Measurements from ENCODE around the gene FIGLA. TPM values are rescaled to one million over a fixed set of nuclear protein-coding genes. Genes with fewer than 3 reads are reported as not detected.

Gene FIGLA
- total RNA-seq, 1 donor from 2014 or later: not detected

DNA sequence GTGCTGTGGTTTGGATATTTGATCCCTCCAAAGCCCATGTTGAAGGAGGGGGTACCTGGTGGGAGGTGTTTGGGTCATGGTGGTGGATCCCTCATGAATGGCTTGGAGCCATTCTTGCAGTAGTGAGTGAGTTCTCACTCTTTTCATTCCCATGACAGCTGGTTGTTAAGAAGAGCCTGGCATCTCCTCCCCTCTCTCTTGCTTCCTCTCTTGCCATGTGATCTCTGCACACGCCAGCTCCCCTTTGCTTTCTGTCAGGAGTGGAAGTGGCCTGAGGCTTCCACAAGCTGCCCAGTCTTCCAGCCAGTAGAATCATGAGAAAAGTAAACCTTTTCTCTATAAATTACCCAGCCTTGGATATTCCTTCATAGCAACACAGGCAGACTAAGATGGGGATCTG is 31.0 kb downstream of the FIGLA start:
- no peaks in the 10 kb centered on the region for H3K9me3 Mint-ChIP-seq
- H3K4me1 Mint-ChIP-seq (ENCODE audit: low read depth): no peaks in the 10 kb centered on the region
- peaks cover 7% of the 10 kb centered on the region for H3K27me3 Mint-ChIP-seq (ENCODE audit: insufficient read depth)
- no peaks in the 10 kb centered on the region for H3K36me3 Mint-ChIP-seq (ENCODE audit: low read depth)
- intact Hi-C loops (cut with micrococcal nuclease): no loop called here
- no peak for DNase-seq (ENCODE audit: low spot score)
- H3K27ac Mint-ChIP-seq: no peak overlapping the region
- H3K4me3 Mint-ChIP-seq: no peak overlapping the region

DNA sequence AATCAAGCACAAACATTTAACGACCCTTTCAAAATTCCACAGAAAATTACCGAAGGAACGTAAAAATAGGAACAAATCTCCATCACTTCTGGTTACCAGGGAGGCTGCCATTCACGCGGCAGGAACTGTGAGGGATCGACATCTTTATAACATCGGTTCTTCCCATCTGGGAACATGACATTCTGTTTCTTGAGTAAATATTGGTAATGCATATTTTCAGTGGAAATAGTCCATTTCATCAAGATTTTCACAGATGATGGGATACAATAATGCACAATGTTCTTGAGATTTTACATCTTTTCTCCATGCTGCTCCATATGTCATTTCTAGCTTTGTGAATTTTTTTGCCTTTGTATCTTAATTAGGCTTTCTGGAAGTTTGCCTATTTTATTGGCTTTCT is 32.5 kb downstream of the FIGLA start:
- intact Hi-C loops (cut with micrococcal nuclease): no loop called here
- Mint-ChIP-seq H3K27me3 (ENCODE audit: insufficient read depth) (peaks cover 5% of the 10 kb centered on the region), H3K9me3 (no peaks in the 10 kb centered on the region), H3K27ac (no peak overlapping the region), H3K4me1 (ENCODE audit: low read depth) (no peaks in the 10 kb centered on the region), H3K36me3 (ENCODE audit: low read depth) (no peaks in the 10 kb centered on the region), H3K4me3 (no peak overlapping the region)
- no peak for DNase-seq (ENCODE audit: low spot score)

DNA sequence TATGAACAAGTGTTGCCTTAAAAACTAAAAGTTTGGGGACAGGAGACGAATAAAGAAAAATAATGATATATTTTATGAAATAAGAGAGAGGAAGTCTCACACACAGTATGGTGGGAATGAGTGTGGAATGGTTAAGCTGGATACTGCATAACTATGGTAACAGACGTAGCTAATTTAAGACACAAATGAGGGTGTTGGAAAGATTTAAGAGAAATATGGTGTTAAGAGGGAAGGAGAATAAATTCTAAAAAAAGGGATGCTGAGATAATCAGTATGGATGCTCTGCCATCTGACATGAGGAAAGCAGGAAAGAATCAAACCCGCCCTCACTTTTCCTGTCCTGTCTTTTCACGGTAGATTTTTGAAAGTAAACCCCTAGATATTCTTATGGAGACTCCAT is 33.1 kb downstream of the FIGLA start:
- DNase-seq (ENCODE audit: low spot score): no peak
- Mint-ChIP-seq H3K4me1 (ENCODE audit: low read depth) (no peaks in the 10 kb centered on the region), H3K27me3 (ENCODE audit: insufficient read depth) (peaks cover 5% of the 10 kb centered on the region), H3K36me3 (ENCODE audit: low read depth) (no peaks in the 10 kb centered on the region), H3K27ac (no peak overlapping the region), H3K9me3 (no peaks in the 10 kb centered on the region), H3K4me3 (no peak overlapping the region)
- intact Hi-C loops (cut with micrococcal nuclease): no loop called here

DNA sequence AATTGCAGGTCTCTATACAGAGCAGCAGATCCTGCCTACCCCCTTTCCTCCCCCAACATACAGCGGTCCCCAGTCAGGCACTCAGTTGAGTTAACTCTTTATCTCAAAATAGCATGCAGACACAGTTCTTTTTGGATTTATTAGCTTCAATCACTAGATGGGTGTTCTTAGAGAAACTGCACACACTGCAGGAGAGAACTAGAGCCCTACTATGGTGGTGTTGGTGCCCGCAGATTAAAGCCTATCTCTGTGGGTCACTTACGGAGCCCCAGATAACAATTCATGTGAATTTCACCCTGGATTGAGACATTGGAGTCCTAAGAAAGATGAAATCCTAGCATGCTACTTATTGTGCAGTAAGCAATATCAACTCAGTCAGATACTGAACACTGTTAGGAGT is 34.3 kb downstream of the FIGLA start:
- intact Hi-C loops (cut with micrococcal nuclease): no loop called here
- H3K36me3 Mint-ChIP-seq (ENCODE audit: low read depth): no peaks in the 10 kb centered on the region
- no peak overlapping the region for H3K27ac Mint-ChIP-seq
- peaks cover 2% of the 10 kb centered on the region for H3K27me3 Mint-ChIP-seq (ENCODE audit: insufficient read depth)
- H3K9me3 Mint-ChIP-seq: no peaks in the 10 kb centered on the region
- no peak for DNase-seq (ENCODE audit: low spot score)
- no peak overlapping the region for H3K4me3 Mint-ChIP-seq
- H3K4me1 Mint-ChIP-seq (ENCODE audit: low read depth): no peaks in the 10 kb centered on the region

DNA sequence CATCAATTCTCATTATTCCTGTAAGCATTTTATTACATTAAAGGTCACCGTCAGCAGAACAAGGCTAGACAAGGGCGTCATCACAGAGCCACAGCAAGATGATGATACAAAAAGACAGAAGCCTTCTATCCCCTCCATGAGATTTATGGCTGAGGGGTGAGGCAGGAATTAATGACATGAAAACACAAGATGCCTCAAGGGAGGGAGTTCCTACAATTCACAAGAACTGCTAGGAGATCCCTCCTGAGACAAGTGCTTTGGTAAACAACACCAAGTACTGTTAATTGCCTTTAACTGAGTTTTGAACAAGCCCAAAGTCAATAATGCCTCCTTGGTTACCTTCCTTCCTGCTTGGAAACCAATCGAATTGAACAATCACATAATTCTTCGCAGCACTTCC is 36.5 kb downstream of the FIGLA start:
- no peaks in the 10 kb centered on the region for H3K9me3 Mint-ChIP-seq
- intact Hi-C loops (cut with micrococcal nuclease): no loop called here

DNA sequence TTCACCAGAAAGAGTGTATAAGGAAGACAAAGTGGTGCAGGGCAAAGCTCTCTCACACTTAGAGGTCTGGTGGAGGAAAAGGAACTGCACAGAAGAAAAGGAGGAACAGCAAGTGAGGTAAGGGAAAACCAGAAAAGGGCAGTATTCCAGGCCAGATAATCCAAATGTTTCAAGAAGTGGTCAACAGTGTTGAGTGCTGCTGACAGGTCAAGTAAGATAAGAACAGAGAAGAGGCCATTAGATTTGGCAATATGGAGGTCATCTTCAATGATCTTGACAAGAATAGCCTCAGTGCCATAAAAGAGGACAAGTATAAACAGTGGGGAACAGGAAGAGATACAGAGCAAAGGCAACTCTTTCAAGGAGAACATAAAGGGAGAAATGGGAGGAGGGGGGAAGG is 37.4 kb downstream of the FIGLA start:
- H3K9me3 Mint-ChIP-seq: peaks cover 3% of the 10 kb centered on the region
- H3K36me3 Mint-ChIP-seq (ENCODE audit: low read depth): no peaks in the 10 kb centered on the region
- intact Hi-C loops (cut with micrococcal nuclease): no loop called here
- no peak for DNase-seq (ENCODE audit: low spot score)
- no peak overlapping the region for H3K4me3 Mint-ChIP-seq
- peaks cover 2% of the 10 kb centered on the region for H3K27me3 Mint-ChIP-seq (ENCODE audit: insufficient read depth)
- no peaks in the 10 kb centered on the region for H3K4me1 Mint-ChIP-seq (ENCODE audit: low read depth)
- no peak overlapping the region for H3K27ac Mint-ChIP-seq

More for the DNA sequence above, 36.5 kb downstream of the FIGLA start:
- no peak overlapping the region for H3K27ac Mint-ChIP-seq
- H3K27me3 Mint-ChIP-seq (ENCODE audit: insufficient read depth): peaks cover 2% of the 10 kb centered on the region
- H3K4me1 Mint-ChIP-seq (ENCODE audit: low read depth): no peaks in the 10 kb centered on the region
- H3K36me3 Mint-ChIP-seq (ENCODE audit: low read depth): no peaks in the 10 kb centered on the region
- H3K4me3 Mint-ChIP-seq: no peak overlapping the region
- DNase-seq (ENCODE audit: low spot score): no peak

DNA sequence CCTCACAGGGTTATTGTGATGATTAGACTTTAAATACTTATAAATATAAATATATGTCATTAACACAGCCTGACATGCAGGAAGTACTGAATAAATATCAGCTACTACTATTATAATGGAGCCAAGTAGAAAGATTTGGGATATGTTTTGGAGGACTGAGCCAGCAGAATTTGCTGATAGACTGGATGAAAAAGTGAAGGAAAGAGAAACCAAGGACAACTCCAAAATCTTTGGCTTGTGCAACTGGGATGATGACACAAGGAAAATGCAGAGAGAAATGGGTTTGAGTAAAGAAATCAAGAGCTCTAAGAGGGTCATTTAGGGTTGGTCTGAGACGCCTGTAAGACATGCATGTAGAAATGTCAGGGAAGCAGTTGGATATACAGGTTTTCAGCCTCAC is 38.0 kb downstream of the FIGLA start:
- peaks cover 5% of the 10 kb centered on the region for H3K9me3 Mint-ChIP-seq
- no peak for DNase-seq (ENCODE audit: low spot score)
- intact Hi-C loops (cut with micrococcal nuclease): no loop called here
- H3K4me3 Mint-ChIP-seq: no peak overlapping the region
- H3K27me3 Mint-ChIP-seq (ENCODE audit: insufficient read depth): peaks cover 2% of the 10 kb centered on the region
- no peaks in the 10 kb centered on the region for H3K4me1 Mint-ChIP-seq (ENCODE audit: low read depth)
- H3K27ac Mint-ChIP-seq: no peak overlapping the region
- peaks cover under 1% of the 10 kb centered on the region for H3K36me3 Mint-ChIP-seq (ENCODE audit: low read depth)

DNA sequence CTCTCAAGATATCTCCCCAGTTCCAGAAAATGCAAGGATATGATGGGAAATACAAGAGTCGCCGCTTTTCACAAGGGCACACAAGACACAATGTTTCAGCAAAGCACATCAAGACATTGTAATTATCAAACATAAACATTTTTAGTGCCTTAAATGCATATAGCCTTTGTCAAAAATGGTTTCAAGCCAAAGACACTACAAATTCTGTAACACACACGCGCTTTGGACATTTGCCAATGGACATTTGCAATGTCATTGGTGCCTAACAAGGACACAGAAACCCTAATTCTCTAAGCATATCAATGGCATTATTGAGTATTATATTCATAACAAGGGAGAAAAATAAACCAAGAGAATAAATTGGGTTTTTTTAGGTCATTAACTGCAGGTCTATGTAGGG is 38.6 kb downstream of the FIGLA start:
- H3K4me1 Mint-ChIP-seq (ENCODE audit: low read depth): no peaks in the 10 kb centered on the region
- no peak overlapping the region for H3K4me3 Mint-ChIP-seq
- peaks cover 7% of the 10 kb centered on the region for H3K9me3 Mint-ChIP-seq
- no peak overlapping the region for H3K27ac Mint-ChIP-seq
- peaks cover 2% of the 10 kb centered on the region for H3K36me3 Mint-ChIP-seq (ENCODE audit: low read depth)
- peaks cover 2% of the 10 kb centered on the region for H3K27me3 Mint-ChIP-seq (ENCODE audit: insufficient read depth)
- intact Hi-C loops (cut with micrococcal nuclease): no loop called here
- DNase-seq (ENCODE audit: low spot score): no peak

DNA sequence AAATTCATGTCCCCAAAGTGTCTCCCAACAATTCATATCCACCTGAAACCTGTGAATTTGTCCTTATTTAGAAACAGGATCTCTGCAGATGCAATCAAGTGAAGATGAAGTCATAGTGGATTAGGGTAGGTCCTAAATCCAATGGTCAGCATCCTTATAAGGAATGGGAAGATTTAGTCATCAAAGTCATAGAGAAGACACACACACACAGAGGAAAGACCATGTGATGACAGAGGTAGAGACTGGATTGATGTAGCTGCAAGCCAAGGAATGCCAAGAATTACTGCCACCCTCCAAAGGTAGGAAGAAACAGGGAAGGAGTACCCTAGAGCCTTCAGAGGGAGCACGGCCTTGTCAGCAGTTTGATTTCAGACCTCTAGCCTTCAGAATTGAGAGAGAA is 40.1 kb downstream of the FIGLA start:
- Mint-ChIP-seq H3K27ac (no peak overlapping the region), H3K36me3 (ENCODE audit: low read depth) (peaks cover 2% of the 10 kb centered on the region), H3K27me3 (ENCODE audit: insufficient read depth) (no peaks in the 10 kb centered on the region), H3K4me1 (ENCODE audit: low read depth) (no peaks in the 10 kb centered on the region), H3K4me3 (no peak overlapping the region), H3K9me3 (peaks cover 7% of the 10 kb centered on the region)
- intact Hi-C loops (cut with micrococcal nuclease): no loop called here
- DNase-seq (ENCODE audit: low spot score): no peak

DNA sequence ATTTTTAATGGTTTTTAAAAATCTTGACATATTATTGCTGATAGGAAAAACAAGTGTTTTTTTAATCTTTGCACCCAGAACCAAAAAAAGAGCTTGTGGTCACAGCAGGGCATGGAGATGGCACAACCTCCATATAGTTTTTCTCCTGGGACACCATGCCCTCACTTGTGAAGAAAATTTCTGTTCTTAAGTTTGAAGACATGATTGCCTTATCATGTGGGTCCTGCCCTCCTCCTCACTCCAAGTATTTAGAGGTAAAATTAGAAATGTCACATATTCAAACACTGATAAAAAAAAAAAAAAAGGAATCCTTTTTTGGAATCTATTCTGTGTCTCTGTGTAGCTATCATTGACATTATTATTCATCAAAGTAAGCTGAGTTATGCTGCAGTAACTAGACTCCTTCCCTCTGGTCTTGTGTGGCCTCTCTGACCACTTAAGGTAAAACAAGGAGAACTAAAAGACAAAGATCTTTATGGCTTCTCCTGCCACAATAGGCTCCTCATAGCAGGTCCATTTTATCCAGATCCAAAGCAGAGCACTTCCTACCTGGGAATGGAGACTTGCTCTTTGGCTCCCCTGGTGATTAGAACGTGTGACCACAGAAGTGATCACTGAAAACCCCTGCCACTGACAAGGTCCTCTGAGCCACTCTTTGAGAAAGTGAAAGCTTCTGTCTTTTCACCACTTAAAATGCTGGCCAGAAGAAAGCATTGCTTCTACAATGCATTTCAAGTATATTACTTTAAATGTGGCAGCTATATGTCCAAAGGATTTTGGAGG is 42.2 kb downstream of the FIGLA start:
- DNase-seq (ENCODE audit: low spot score): no peak
- Mint-ChIP-seq H3K4me3 (no peak overlapping the region), H3K9me3 (peaks cover 7% of the 10 kb centered on the region), H3K27me3 (ENCODE audit: insufficient read depth) (peaks cover 3% of the 10 kb centered on the region), H3K27ac (no peak overlapping the region), H3K36me3 (ENCODE audit: low read depth) (peaks cover 2% of the 10 kb centered on the region), H3K4me1 (ENCODE audit: low read depth) (no peaks in the 10 kb centered on the region)
- intact Hi-C loops (cut with micrococcal nuclease): no loop called here

DNA sequence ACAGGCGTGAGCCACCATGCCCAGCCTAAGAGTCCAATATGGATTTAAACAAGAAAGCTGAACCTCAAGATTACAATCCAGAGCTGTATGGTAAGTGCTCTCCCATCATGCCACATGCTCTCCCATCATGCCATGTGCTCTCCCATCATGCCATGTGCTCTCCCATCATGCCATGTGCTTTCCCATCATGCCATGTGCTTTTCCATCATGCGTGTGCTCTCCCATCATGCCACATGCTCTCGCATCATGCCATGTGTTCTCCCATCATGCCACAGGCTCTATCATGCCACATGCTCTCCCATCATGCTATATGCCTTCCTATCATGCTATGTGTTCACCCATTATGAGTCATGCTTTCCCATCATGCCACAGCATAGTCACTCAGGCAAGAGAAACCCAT is 43.2 kb downstream of the FIGLA start:
- H3K27me3 Mint-ChIP-seq (ENCODE audit: insufficient read depth): peaks cover 3% of the 10 kb centered on the region
- no peak for DNase-seq (ENCODE audit: low spot score)
- intact Hi-C loops (cut with micrococcal nuclease): no loop called here
- no peak overlapping the region for H3K4me3 Mint-ChIP-seq
- H3K9me3 Mint-ChIP-seq: peaks cover 7% of the 10 kb centered on the region
- no peaks in the 10 kb centered on the region for H3K4me1 Mint-ChIP-seq (ENCODE audit: low read depth)
- H3K36me3 Mint-ChIP-seq (ENCODE audit: low read depth): peaks cover 2% of the 10 kb centered on the region
- no peak overlapping the region for H3K27ac Mint-ChIP-seq

DNA sequence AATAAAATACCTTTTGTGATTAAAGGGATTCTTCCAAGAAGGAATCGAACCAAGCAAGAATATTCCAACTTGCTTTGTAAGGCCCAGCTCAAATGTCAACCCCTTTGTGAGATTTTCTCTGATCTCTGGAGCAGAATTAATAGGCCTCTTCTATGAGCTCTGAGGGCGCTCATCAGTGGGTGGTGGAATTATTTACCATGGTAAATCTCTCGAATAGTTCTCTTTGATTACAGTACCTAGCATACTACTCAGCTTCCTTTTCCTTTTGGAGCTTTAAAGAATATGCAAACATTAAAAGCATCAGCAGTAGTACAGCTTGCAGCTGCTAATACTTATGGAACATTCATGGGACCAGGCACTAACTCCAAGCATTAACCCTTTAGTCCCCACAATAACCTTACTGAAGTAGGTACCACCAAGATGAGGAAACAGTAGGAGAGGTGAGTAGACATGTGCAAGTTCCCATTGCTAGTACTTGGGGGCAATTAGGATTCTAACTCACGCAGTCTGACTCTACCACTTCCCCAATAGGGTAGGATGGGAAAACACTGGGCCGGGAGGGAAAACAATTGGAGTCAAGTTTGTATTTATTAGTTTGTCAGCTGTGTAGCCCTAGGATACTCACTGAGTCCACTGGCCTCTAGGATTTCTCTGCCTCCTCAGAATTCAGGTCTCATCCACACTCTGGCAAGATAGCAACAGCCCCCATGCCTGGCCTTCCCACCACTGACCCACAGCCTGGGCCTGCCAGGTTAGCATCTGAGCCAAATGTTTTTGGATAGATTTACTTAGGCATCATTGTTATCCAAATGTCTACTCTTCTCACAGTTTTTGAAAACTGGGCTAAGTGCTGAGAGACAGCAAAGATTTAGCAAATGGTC is 44.1 kb downstream of the FIGLA start:
- Mint-ChIP-seq H3K9me3 (peaks cover 7% of the 10 kb centered on the region), H3K27ac (no peak overlapping the region), H3K4me1 (ENCODE audit: low read depth) (no peaks in the 10 kb centered on the region), H3K36me3 (ENCODE audit: low read depth) (peaks cover 2% of the 10 kb centered on the region), H3K4me3 (no peak overlapping the region), H3K27me3 (ENCODE audit: insufficient read depth) (peaks cover 3% of the 10 kb centered on the region)
- no peak for DNase-seq (ENCODE audit: low spot score)
- intact Hi-C loops (cut with micrococcal nuclease): no loop called here

DNA sequence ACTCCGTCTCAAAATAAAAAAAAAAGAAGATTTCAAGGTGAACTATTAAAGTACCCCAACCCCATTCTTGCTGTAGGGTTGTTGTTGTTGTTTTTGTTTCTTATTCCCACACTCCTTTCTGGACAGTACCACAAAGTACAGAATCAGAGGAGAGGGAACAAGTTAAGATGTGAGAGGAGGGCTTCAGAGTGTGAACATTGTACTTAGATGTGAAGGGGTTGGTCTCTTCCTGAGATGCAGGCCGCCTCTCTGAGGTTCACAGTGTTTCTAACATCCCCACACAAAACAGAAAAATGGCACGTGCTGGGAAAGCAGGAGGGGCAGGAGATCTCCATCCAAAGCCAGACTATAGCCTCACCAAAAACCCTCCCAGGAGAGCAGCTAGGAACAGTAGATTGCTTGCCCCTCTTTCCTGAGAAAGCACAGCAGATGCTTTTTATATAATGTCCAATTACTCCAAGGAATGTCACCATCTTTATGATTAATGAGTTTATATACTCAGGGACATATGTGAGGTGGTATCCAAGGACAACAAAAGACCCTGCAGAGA is 45.1 kb downstream of the FIGLA start:
- intact Hi-C loops (cut with micrococcal nuclease): no loop called here
- Mint-ChIP-seq H3K27ac (no peak overlapping the region), H3K4me1 (ENCODE audit: low read depth) (no peaks in the 10 kb centered on the region), H3K9me3 (peaks cover 7% of the 10 kb centered on the region), H3K36me3 (ENCODE audit: low read depth) (peaks cover 4% of the 10 kb centered on the region), H3K27me3 (ENCODE audit: insufficient read depth) (peaks cover 3% of the 10 kb centered on the region), H3K4me3 (no peak overlapping the region)
- no peak for DNase-seq (ENCODE audit: low spot score)
